Adrenal gland (tissue), 5 donors: ENCODE measurements around the gene PLD5.

Experiments used
- CTCF ChIP-seq, 6 experiments: fragments of 450-650 bp in 4 of 6; fragments of 200-600 bp in 2 of 6; sonication (generic) in 1 of 6; IDR thresholded peaks; 1 replicate in 5 of 6; 2 replicates in 1 of 6; pipeline versions ENCODE4 v1.5.1 to v1.8.0; 2016 to 2021; ENCODE audit warnings: antibody characterized with exemption in 6 of 6, mild to moderate bottlenecking in 2 of 6, moderate library complexity in 1 of 6
- POLR2A ChIP-seq, 2 donors: fragments of 450-650 bp; IDR thresholded peaks; one replicate each; pipeline ENCODE4 v1.6.1; 2017; ENCODE audit warnings: antibody characterized with exemption in 2 of 2, mild to moderate bottlenecking in 2 of 2, moderate library complexity in 1 of 2
- donor health status: DM: no; HTN: no; CAD: no.

DNA sequence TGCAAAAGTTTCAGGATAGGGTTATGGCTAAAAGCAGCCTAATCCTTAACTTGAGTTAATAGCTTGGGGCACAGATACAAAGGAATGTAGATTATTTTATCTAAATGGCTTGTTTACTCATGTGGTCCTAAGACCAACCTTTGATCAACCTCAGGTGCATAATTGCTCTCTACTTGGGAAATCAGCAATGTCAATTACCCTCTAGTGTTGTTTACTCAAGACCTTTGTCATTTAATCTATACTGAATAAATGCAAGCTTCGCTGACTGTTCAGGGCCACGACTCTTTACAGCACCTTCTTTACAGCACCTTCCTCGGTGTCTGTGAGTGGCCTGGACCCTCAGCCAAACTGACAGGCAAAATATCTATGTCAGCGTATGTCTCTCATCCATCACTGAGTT lies 308.1 kb downstream of the PLD5 start:
- no peak for TF ChIP-seq CTCF (IDR thresholded peaks at IDR 0.05)
- TF ChIP-seq POLR2A (IDR thresholded peaks at IDR 0.05): no peak
